K562 (cell line): ENCODE results near the gene TUT4. TPM values are rescaled to one million over a fixed set of nuclear protein-coding genes. Genes with fewer than 3 reads are reported as not detected.

Experiments used
- ATAC-seq: fragments of 200-7000 bp; cut with Tn5 transposase; 3 replicates; pipeline ENCODE4 v1.9.1; 2020; ENCODE audit warnings: moderate library complexity
- BruUV-seq: library from RNA; stranded (reverse); fragments of 400-500 nt; replicated peaks from 2 replicates; lab custom pipeline; 2021; lab: Mats Ljungman, UMichigan
- CTCF ChIA-PET: fragments of 300-600 bp; formaldehyde crosslinking; extraction: SDS; loops from one replicate; lab custom pipeline; 2021; ENCODE audit warnings: low intra/inter-chr PET ratio; lab: Yijun Ruan, JAX
- POLR2A ChIA-PET: fragments of 300-600, 350-650 bp; sonication (Branson Sonifier 250); formaldehyde crosslinking; extraction: SDS; loops from one replicate; lab custom pipeline; 2021; ENCODE audit warnings: antibody characterized with exemption, inconsistent platforms; lab: Yijun Ruan, JAX
- DNase-seq, 4 experiments: peaks; one replicate each; pipeline versions ENCODE4 v3.0.0 to v3.0.0-alpha.2; 2011 to 2018; ENCODE audit warnings: low spot score in 3 of 4, mixed read lengths in 3 of 4; ENCODE audit errors: extremely low read depth in 1 of 4
- FAIRE-seq: peaks from 2 replicates; lab custom pipeline; 2011; peaks lifted over from hg19 to GRCh38; lab: Jason Lieb, UNC
- H2AFZ ChIP-seq: 2 replicates; pipeline ENCODE4 v1.6.0; 2011; ENCODE audit warnings: low read depth, low read length, control low read depth, inconsistent platforms
- H3K27ac ChIP-seq: fragments of 200-600 bp; 3 replicates; pipeline ENCODE4 v1.8.0; 2011; ENCODE audit warnings: low read depth, mild to moderate bottlenecking, control low read depth, inconsistent platforms, low read length, moderate library complexity, mixed read lengths; ENCODE audit errors: extremely low read depth
- H3K27me3 ChIP-seq, 2 experiments: fragments of 300-600 bp in 1 of 2; 2 replicates in 1 of 2; 3 replicates in 1 of 2; pipeline versions ENCODE4 v1.6.0 to v1.8.0; 2011; ENCODE audit warnings: inconsistent platforms in 2 of 2, low read length in 2 of 2, mild to moderate bottlenecking in 1 of 2, mixed read lengths in 1 of 2, moderate library complexity in 1 of 2; ENCODE audit not compliant: control insufficient read depth in 2 of 2, insufficient read depth in 2 of 2
- H3K36me3 ChIP-seq: fragments of 300-600 bp; 3 replicates; pipeline ENCODE4 v1.8.0; 2011; ENCODE audit warnings: mild to moderate bottlenecking, low read length, inconsistent platforms; ENCODE audit not compliant: control insufficient read depth, insufficient read depth
- H3K4me1 ChIP-seq, 2 experiments: fragments of 200-600 bp in 1 of 2; replicated peaks in 1 of 2; 2 replicates in 1 of 2; 3 replicates in 1 of 2; pipeline versions ENCODE4 v1.5.1 to v1.8.0; 2011; ENCODE audit warnings: inconsistent platforms in 2 of 2, low read length in 2 of 2, mild to moderate bottlenecking in 1 of 2, mixed read lengths in 1 of 2, moderate library complexity in 1 of 2; ENCODE audit not compliant: control insufficient read depth in 2 of 2, insufficient read depth in 2 of 2
- H3K4me2 ChIP-seq: 2 replicates; pipeline ENCODE4 v1.6.1; 2011; ENCODE audit warnings: low read length, control low read depth, inconsistent platforms, mixed read lengths; ENCODE audit not compliant: insufficient read depth
- H3K4me3 ChIP-seq: fragments of 200-600 bp; sonication (generic), shearing (Covaris generic); 2 replicates; pipeline ENCODE4 v1.5.1; 2016; ENCODE audit warnings: control low read depth, inconsistent platforms
- H3K79me2 ChIP-seq: fragments of 200-600 bp; 3 replicates; pipeline ENCODE4 v1.8.0; 2011; ENCODE audit warnings: low read length, inconsistent platforms; ENCODE audit not compliant: control insufficient read depth, insufficient read depth
- H3K9ac ChIP-seq, 2 experiments: 2 replicates each; pipeline versions ENCODE4 v1.6.0 to v1.6.1; 2011; ENCODE audit warnings: low read depth in 2 of 2, low read length in 2 of 2, control low read depth in 1 of 2, inconsistent platforms in 1 of 2, mild to moderate bottlenecking in 1 of 2, mixed read lengths in 1 of 2; ENCODE audit not compliant: insufficient read depth in 1 of 2
- H3K9me1 ChIP-seq: one replicate; pipeline ENCODE4 v1.6.0; 2011; ENCODE audit warnings: inconsistent platforms, mild to moderate bottlenecking, low read length, moderate library complexity; ENCODE audit not compliant: control insufficient read depth, insufficient read depth
- H3K9me3 ChIP-seq: replicated peaks from 2 replicates; pipeline ENCODE4 v1.5.1; 2011; ENCODE audit warnings: low read depth, low read length, inconsistent platforms; ENCODE audit not compliant: control insufficient read depth, insufficient read depth
- H4K20me1 ChIP-seq: replicated peaks from 2 replicates; pipeline ENCODE4 v1.6.1; 2011; ENCODE audit warnings: low read length, inconsistent platforms, mixed read lengths; ENCODE audit not compliant: control insufficient read depth, insufficient read depth
- KLF1 ChIP-seq: fragments of 450-650 bp; IDR thresholded peaks from 2 replicates; pipeline ENCODE4 v1.6.1; 2016; ENCODE audit warnings: missing genetic modification characterization, missing compliant biosample characterization
- MTA1 ChIP-seq: fragments of 450-650 bp; IDR thresholded peaks from 2 replicates; pipeline ENCODE4 v1.6.1; 2017; ENCODE audit warnings: borderline replicate concordance
- NCOR1 ChIP-seq: fragments of 450-650 bp; IDR thresholded peaks from 2 replicates; pipeline ENCODE4 v1.6.1; 2016; ENCODE audit warnings: mild to moderate bottlenecking, moderate library complexity
- NR4A1 ChIP-seq, 2 experiments: fragments of 250-450 bp in 1 of 2; fragments of 450-650 bp in 1 of 2; sonication (Bioruptor Pico) in 1 of 2; IDR thresholded peaks; 2 replicates each; pipeline versions ENCODE4 v1.4.0 to v1.6.1; 2016 to 2020; ENCODE audit warnings: mild to moderate bottlenecking in 2 of 2, missing compliant biosample characterization in 1 of 2, missing genetic modification characterization in 1 of 2, moderate library complexity in 1 of 2
- RREB1 ChIP-seq: fragments of 250-450 bp; sonication (Bioruptor Pico); IDR thresholded peaks from 2 replicates; pipeline ENCODE4 v1.4.0; 2020
- SMARCA5 ChIP-seq: fragments of 450-650 bp; IDR thresholded peaks from 2 replicates; pipeline ENCODE4 v1.6.1; 2016
- U2AF1 ChIP-seq: fragments of 200-400 bp; formaldehyde crosslinking; optimal IDR thresholded peaks from 2 replicates; pipeline ENCODE3; 2017; ENCODE audit warnings: mild to moderate bottlenecking, low read depth, low read length, moderate library complexity
- ZNF324 ChIP-seq: fragments of 250-450 bp; sonication (Bioruptor Pico); IDR thresholded peaks from 2 replicates; pipeline ENCODE4 v1.4.0; 2020; ENCODE audit warnings: mild to moderate bottlenecking
- WGBS: fragments of 100-300 bp; shearing (Covaris generic); methylation state at CpG from one replicate; pipeline ENCODE4 v1.1.6; 2016; ENCODE audit warnings: low coverage, mixed read lengths; ENCODE audit not compliant: insufficient coverage; ENCODE audit errors: missing lambda C conversion rate; 5-methylcytosine and 5-hydroxymethylcytosine counted together
- in situ Hi-C: fragments of 300-500 bp; cut with MboI; formaldehyde crosslinking; loops from 4 replicates; pipeline ENCODE4 v1.15.0; 2018; ENCODE audit warnings: inconsistent platforms, mixed read lengths
- intact Hi-C: fragments of 100-400 bp; cut with micrococcal nuclease; formaldehyde crosslinking; loops from 2 replicates; pipeline ENCODE4 v1.14.2; 2022
- polyA plus RNA-seq, 8 experiments: library from polyadenylated mRNA; depleted of rRNA in 4 of 8; stranded (reverse) in 5 of 8; unstranded in 3 of 8; fragments of >200 nt; fragmentation: Nextera tagmentation in 2 of 8; fragmentation: Illumina TruSeq in 1 of 8; extraction: Ambion mirVana in 2 of 8; extraction: Trizol in 1 of 8; gene quantifications; 2 replicates each; pipeline versions ENCODE4 v1.2.1 to v1.2.3, GENCODE V29; 2011 to 2014; ENCODE audit warnings: inconsistent platforms in 1 of 8, missing spikeins in 1 of 8
- total RNA-seq, 7 experiments: library from RNA; depleted of rRNA in 6 of 7; stranded (reverse); fragments of >200 nt in 6 of 7; fragmentation: Illumina TruSeq in 2 of 7; extraction: Trizol in 2 of 7; gene quantifications; 2 replicates each; pipeline versions ENCODE4 v1.2.1 to v1.2.3, GENCODE V29; 2011 to 2021; ENCODE audit warnings: low replicate concordance in 1 of 7
- TF ChIP-seq, protein P1 (sequence below), 2 experiments: IDR thresholded peaks in 1 of 2; conservative IDR thresholded peaks in 1 of 2; 2 replicates each; pipeline ENCODE4 v1.6.1; 2016; ENCODE audit warnings: low read depth in 2 of 2, mild to moderate bottlenecking in 1 of 2, missing compliant biosample characterization in 1 of 2, missing genetic modification characterization in 1 of 2, moderate library complexity in 1 of 2

TUT4 gene
- total and polyA plus RNA-seq, 9 of the 15 experiments (the other 6 are each of a cell fraction or from before 2014, with no cell fraction given), result 15.8 to 53.5 (median 36.7) TPM

- no peak overlapping the region for H3K9ac ChIP-seq
- intact Hi-C loops, result no loop called here
- in situ Hi-C loops, result no loop called here
- H3K4me1 ChIP-seq, result peaks cover 5 to 12% of the 10 kb centered on the region in 2 experiments; a peak in 3 of 5 replicates
- ChIA-PET CTCF (no interaction called here), POLR2A (interaction anchor here (0.5 to 2.6 kb wide), 2 partner anchors 10 to 63 kb away, joined by 4 to 15 read pairs; no protein-coding TSS in a partner anchor)
- H3K4me3 ChIP-seq, result no peak overlapping the region
- no peaks in the 10 kb centered on the region for H3K27me3 ChIP-seq
- H3K9me1 ChIP-seq, result no peaks in the 10 kb centered on the region
- H3K36me3 ChIP-seq, result no peaks in the 10 kb centered on the region
- peaks cover 10% of the 10 kb centered on the region for H3K79me2 ChIP-seq
- no TSS peak for BruUV-seq
- 37% methylated on average over 4 of the region's 4 CpGs for WGBS
- H2AFZ ChIP-seq, result no peak overlapping the region
- H4K20me1 ChIP-seq, result peaks cover 7% of the 10 kb centered on the region
- no peaks in the 10 kb centered on the region for H3K9me3 ChIP-seq
- H3K4me2 ChIP-seq, result no peak overlapping the region
- TF ChIP-seq NR4A1 (CRISPR knock-in tag; IDR thresholded peaks at IDR 0.05) (no peak), NR4A1 (tag; IDR thresholded peaks at IDR 0.05) (no peak), SMARCA5 (no peak), ZNF324 (CRISPR knock-in tag) (no peak), RREB1 (CRISPR knock-in tag) (no peak), NCOR1 (no peak), KLF1 (tag) (no peak), MTA1 (no peak), U2AF1 (no peak)
- TF ChIP-seq, protein P1, sequence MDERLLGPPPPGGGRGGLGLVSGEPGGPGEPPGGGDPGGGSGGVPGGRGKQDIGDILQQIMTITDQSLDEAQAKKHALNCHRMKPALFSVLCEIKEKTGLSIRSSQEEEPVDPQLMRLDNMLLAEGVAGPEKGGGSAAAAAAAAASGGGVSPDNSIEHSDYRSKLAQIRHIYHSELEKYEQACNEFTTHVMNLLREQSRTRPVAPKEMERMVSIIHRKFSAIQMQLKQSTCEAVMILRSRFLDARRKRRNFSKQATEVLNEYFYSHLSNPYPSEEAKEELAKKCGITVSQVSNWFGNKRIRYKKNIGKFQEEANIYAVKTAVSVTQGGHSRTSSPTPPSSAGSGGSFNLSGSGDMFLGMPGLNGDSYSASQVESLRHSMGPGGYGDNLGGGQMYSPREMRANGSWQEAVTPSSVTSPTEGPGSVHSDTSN (CRISPR knock-in tag; IDR thresholded peaks at IDR 0.05; ENCODE audit: low read depth), result no peak
- TF ChIP-seq, protein P1 (tag; conservative IDR thresholded peaks at IDR 0.05; ENCODE audit: low read depth), result no peak
- H3K27ac ChIP-seq, result no peak overlapping the region
- FAIRE-seq (no peak), ATAC-seq (no peak), DNase-seq (no peak)
Observed at GRCh38 chr1:52556641-52557360, 3.9 kb upstream of the TUT4 start.
